Keratinocyte (primary cell): ENCODE results near the gene SLC35G1. TPM values are rescaled to one million over a fixed set of nuclear protein-coding genes. Genes with fewer than 3 reads are reported as not detected.

Source experiments
- DNase-seq: peaks from one replicate; pipeline ENCODE4 v3.0.0-alpha.2; 2011; ENCODE audit warnings: low read depth, missing footprints, low spot score
- FAIRE-seq: peaks from 2 replicates; lab custom pipeline; 2011; peaks lifted over from hg19 to GRCh38; lab: Jason Lieb, UNC
- H2AFZ ChIP-seq: 2 replicates; pipeline ENCODE4 v1.6.0; 2012; ENCODE audit warnings: low read length, control low read depth, inconsistent platforms; ENCODE audit not compliant: control insufficient read depth
- H3K27ac ChIP-seq: 2 replicates; pipeline ENCODE4 v1.5.1; 2011; ENCODE audit warnings: low read length; ENCODE audit not compliant: control insufficient read depth, insufficient read depth
- H3K27me3 ChIP-seq: 3 replicates; pipeline ENCODE4 v1.6.0; 2011; ENCODE audit warnings: low read length; ENCODE audit not compliant: control insufficient read depth, insufficient read depth; ENCODE audit errors: extremely low read depth
- H3K36me3 ChIP-seq, 2 experiments: 2 replicates in 1 of 2; 3 replicates in 1 of 2; pipeline ENCODE4 v1.5.1; 2011; ENCODE audit warnings: low read length in 2 of 2, mild to moderate bottlenecking in 1 of 2; ENCODE audit not compliant: control insufficient read depth in 2 of 2, insufficient read depth in 2 of 2; ENCODE audit errors: extremely low read depth in 1 of 2
- H3K4me1 ChIP-seq: 3 replicates; pipeline ENCODE4 v1.5.1; 2011; ENCODE audit warnings: low read length; ENCODE audit not compliant: control insufficient read depth, insufficient read depth; ENCODE audit errors: extremely low read depth
- H3K4me2 ChIP-seq: 3 replicates; pipeline ENCODE4 v1.6.0; 2011; ENCODE audit warnings: low read depth, low read length; ENCODE audit not compliant: control insufficient read depth, insufficient read depth; ENCODE audit errors: extremely low read depth
- H3K4me3 ChIP-seq, 3 experiments: fragments of 200-600 bp in 1 of 3; sonication (generic) in 1 of 3; 2 replicates in 2 of 3; 3 replicates in 1 of 3; pipeline ENCODE4 v1.5.1; 2011 to 2016; ENCODE audit warnings: low read length in 3 of 3, mild to moderate bottlenecking in 3 of 3, control low read depth in 2 of 3, inconsistent platforms in 1 of 3, low read depth in 1 of 3, mixed read lengths in 1 of 3, mixed run types in 1 of 3, moderate library complexity in 1 of 3; ENCODE audit not compliant: control insufficient read depth in 2 of 3, insufficient read depth in 2 of 3; ENCODE audit errors: extremely low read depth in 1 of 3
- H3K79me2 ChIP-seq: 2 replicates; pipeline ENCODE4 v1.6.0; 2012; ENCODE audit warnings: low read length; ENCODE audit not compliant: control insufficient read depth, insufficient read depth
- H3K9ac ChIP-seq: 3 replicates; pipeline ENCODE4 v1.6.0; 2011; ENCODE audit warnings: low read length; ENCODE audit not compliant: control insufficient read depth, insufficient read depth; ENCODE audit errors: extremely low read depth
- H3K9me1 ChIP-seq: 3 replicates; pipeline ENCODE4 v1.6.0; 2011; ENCODE audit warnings: low read length; ENCODE audit not compliant: control insufficient read depth, insufficient read depth; ENCODE audit errors: extremely low read depth
- H3K9me3 ChIP-seq: 2 replicates; pipeline ENCODE4 v1.5.1; 2012; ENCODE audit warnings: low read depth, low read length; ENCODE audit not compliant: control insufficient read depth
- H4K20me1 ChIP-seq: 3 replicates; pipeline ENCODE4 v1.6.0; 2011; ENCODE audit warnings: low read length; ENCODE audit not compliant: control insufficient read depth, insufficient read depth; ENCODE audit errors: extremely low read depth
- EZH2 ChIP-seq: IDR thresholded peaks from one replicate; pipeline ENCODE4 v1.6.1; 2012; ENCODE audit warnings: inconsistent platforms, mild to moderate bottlenecking, low read length, moderate library complexity
- dilution Hi-C: fragments of 300-500 bp; cut with MboI; formaldehyde crosslinking; loops from one replicate; pipeline ENCODE4 v1.7.0; 2020; ENCODE audit warnings: low sequenced_read_pairs; ENCODE audit not compliant: extremely low pct_ligation_motif_present
- polyA plus RNA-seq, 5 experiments: library from polyadenylated mRNA; depleted of rRNA in 3 of 5; stranded (reverse) in 3 of 5; stranded (forward) in 1 of 5; unstranded in 1 of 5; fragments of >200 nt; gene quantifications; 1 replicate in 1 of 5; 2 replicates in 3 of 5; 3 replicates in 1 of 5; pipeline versions ENCODE4 v1.2.1 to v1.2.3, GENCODE V29; 2011 to 2012; ENCODE audit warnings: missing spikeins in 2 of 5, low read depth in 1 of 5, low replicate concordance in 1 of 5
- TF ChIP-seq, protein P1 (sequence below), 3 experiments: IDR thresholded peaks in 1 of 3; conservative IDR thresholded peaks in 1 of 3; optimal IDR thresholded peaks in 1 of 3; 2 replicates in 2 of 3; 3 replicates in 1 of 3; pipeline versions ENCODE3 to v1.5.1; 2011; ENCODE audit warnings: low read length in 3 of 3, mild to moderate bottlenecking in 3 of 3, moderate library complexity in 2 of 3, control low read depth in 1 of 3, inconsistent platforms in 1 of 3; ENCODE audit not compliant: insufficient read depth in 2 of 3; ENCODE audit errors: extremely low read depth in 1 of 3

Gene SLC35G1
- polyA plus RNA-seq, 1 donor (not counting 4 experiments of a cell fraction or from before 2014, with no cell fraction given), result 5.9 TPM

DNA sequence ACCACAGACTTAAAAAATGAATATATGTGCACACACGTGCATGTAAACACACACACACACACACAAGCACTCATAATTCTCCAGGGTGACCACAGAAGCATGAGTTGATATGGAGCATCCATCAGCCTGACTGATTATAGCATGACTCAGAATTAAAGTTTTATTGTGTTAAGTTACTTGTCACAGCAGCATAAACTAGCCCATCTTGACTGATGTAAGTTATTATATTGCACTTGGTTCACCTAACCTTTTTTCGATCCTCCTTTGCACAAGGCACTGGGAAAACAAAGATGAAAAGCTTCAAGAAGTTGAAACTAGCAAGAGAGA is 18.8 kb upstream of the SLC35G1 start:
- dilution Hi-C loops, result no loop called here
- no peak overlapping the region for H3K4me3 ChIP-seq
- DNase-seq, result no peak

DNA sequence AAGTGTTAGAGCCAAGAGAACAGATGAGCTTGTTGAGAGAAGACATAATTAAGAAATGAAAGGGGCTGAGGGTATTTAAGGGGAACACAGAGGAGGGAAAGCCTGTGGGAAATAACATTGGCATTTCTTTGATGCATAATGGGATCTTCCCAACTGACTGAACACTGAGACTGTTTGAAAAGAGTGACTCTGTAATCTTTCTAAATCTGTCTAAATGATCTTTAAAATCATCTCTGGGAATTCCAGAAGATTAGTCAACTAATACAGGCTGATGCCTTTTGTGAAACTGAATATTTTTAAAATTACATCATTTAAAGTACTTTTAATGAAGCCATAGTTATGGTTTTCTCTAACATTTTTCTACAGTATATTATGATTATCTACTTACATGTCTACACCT is 17.4 kb upstream of the SLC35G1 start:
- no peak for DNase-seq
- Histone ChIP-seq H3K9ac (no peak overlapping the region), H3K4me2 (no peak overlapping the region), H4K20me1 (no peaks in the 10 kb centered on the region), H3K9me3 (no peaks in the 10 kb centered on the region), H2AFZ (no peak overlapping the region), H3K4me1 (peaks cover 6% of the 10 kb centered on the region), H3K27me3 (no peaks in the 10 kb centered on the region), H3K9me1 (no peaks in the 10 kb centered on the region), H3K27ac (no peak overlapping the region), H3K4me3 (no peak overlapping the region), H3K36me3 (no peaks in the 10 kb centered on the region), H3K79me2 (no peaks in the 10 kb centered on the region)
- no peak for TF ChIP-seq EZH2
- TF ChIP-seq, protein P1, sequence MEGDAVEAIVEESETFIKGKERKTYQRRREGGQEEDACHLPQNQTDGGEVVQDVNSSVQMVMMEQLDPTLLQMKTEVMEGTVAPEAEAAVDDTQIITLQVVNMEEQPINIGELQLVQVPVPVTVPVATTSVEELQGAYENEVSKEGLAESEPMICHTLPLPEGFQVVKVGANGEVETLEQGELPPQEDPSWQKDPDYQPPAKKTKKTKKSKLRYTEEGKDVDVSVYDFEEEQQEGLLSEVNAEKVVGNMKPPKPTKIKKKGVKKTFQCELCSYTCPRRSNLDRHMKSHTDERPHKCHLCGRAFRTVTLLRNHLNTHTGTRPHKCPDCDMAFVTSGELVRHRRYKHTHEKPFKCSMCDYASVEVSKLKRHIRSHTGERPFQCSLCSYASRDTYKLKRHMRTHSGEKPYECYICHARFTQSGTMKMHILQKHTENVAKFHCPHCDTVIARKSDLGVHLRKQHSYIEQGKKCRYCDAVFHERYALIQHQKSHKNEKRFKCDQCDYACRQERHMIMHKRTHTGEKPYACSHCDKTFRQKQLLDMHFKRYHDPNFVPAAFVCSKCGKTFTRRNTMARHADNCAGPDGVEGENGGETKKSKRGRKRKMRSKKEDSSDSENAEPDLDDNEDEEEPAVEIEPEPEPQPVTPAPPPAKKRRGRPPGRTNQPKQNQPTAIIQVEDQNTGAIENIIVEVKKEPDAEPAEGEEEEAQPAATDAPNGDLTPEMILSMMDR (optimal IDR thresholded peaks at IDR 0.05 in 1 of 3, IDR thresholded peaks at IDR 0.05 in 1 of 3, conservative IDR thresholded peaks at IDR 0.05 in 1 of 3; ENCODE audit: extremely low read depth in 1 of 3, insufficient read depth in 2 of 3, low read length in 3 of 3), result no peak
- dilution Hi-C loops, result no loop called here
- FAIRE-seq, result no peak

More for the DNA sequence above, 18.8 kb upstream of the SLC35G1 start:
- FAIRE-seq, result peak; percentile 9
- Histone ChIP-seq H3K36me3 (no peaks in the 10 kb centered on the region), H3K9me1 (no peaks in the 10 kb centered on the region), H3K4me2 (no peak overlapping the region), H3K27me3 (no peaks in the 10 kb centered on the region), H3K4me1 (peaks cover 6% of the 10 kb centered on the region), H3K79me2 (no peaks in the 10 kb centered on the region), H3K9ac (no peak overlapping the region), H2AFZ (no peak overlapping the region), H4K20me1 (no peaks in the 10 kb centered on the region), H3K27ac (no peak overlapping the region), H3K9me3 (no peaks in the 10 kb centered on the region)
- TF ChIP-seq, protein P1 (optimal IDR thresholded peaks at IDR 0.05 in 1 of 3, IDR thresholded peaks at IDR 0.05 in 1 of 3, conservative IDR thresholded peaks at IDR 0.05 in 1 of 3; ENCODE audit: extremely low read depth in 1 of 3, insufficient read depth in 2 of 3, low read length in 3 of 3), result no peak
- TF ChIP-seq EZH2, result no peak
